ENCODE measurements around the gene PLXDC1.

The PLXDC1 gene

DNA sequence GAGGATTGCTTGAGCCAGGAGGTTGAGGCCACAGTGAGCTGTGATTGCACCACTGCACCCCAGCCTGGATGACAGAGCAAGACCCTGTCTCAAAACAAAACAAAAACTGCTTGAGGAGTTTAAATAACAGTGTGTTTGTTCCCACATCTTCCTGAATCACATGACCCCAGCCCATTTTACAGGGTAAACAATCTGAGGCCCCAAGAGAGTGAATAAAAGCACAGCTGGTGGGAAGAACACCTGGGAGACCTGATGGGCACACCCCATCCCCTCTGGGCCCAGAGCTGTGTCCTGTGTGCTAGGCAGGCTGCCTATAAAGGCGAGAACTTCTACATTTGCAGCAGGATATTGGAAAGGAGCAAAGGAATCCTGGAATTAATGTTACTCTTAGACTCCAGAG, 69.6 kb downstream of the PLXDC1 start:
- H4K8ac ChIP-seq (ENCODE audit: low read depth, low read length): no peak overlapping the region
- H2BK120ac ChIP-seq (ENCODE audit: low read depth, low read length): no peak overlapping the region
- no peak overlapping the region for H2BK5ac ChIP-seq (ENCODE audit: low read length)
- H3K56ac ChIP-seq (ENCODE audit: low read length): no peak overlapping the region
- no peaks in the 10 kb centered on the region for H3K27me3 ChIP-seq (ENCODE audit: insufficient read depth, low read length, poor library complexity)
- no peak overlapping the region for H2BK15ac ChIP-seq (replicated peaks; ENCODE audit: low read depth)
- no peak overlapping the region for H3K9ac ChIP-seq (ENCODE audit: low read length)
- no peak overlapping the region for H3K27ac ChIP-seq (ENCODE audit: low read depth, low read length)
- no peak overlapping the region for H4K5ac ChIP-seq (ENCODE audit: low read length)
- H2AK5ac ChIP-seq (ENCODE audit: low read length): no peak overlapping the region
- no peak overlapping the region for H3K23ac ChIP-seq (ENCODE audit: low read length)
- no peaks in the 10 kb centered on the region for H3K4me1 ChIP-seq (ENCODE audit: control insufficient read depth, low read depth, low read length)
- no peaks in the 10 kb centered on the region for H3K36me3 ChIP-seq (ENCODE audit: control insufficient read depth, insufficient read depth, low read length)
- no peak overlapping the region for H3K4ac ChIP-seq (ENCODE audit: low read depth, low read length)
- H3K79me2 ChIP-seq (ENCODE audit: control insufficient read depth, insufficient read depth, low read length): no peaks in the 10 kb centered on the region
- no peaks in the 10 kb centered on the region for H3K79me1 ChIP-seq (ENCODE audit: low read length)
- DNase-seq: no peak
- WGBS (ENCODE audit: extremely low coverage, insufficient coverage, low lambda C conversion rate): no CpG with 5 or more reads among the region's 1 CpG
- no peak overlapping the region for H3K18ac ChIP-seq (ENCODE audit: low read length)
- H3K4me2 ChIP-seq (ENCODE audit: low read length): no peak overlapping the region
- H3K4me3 ChIP-seq (ENCODE audit: low read length): no peak overlapping the region

- Histone ChIP-seq H2BK15ac (replicated peaks; ENCODE audit: low read depth) (no peak overlapping the region), H3K4me2 (ENCODE audit: low read length) (no peak overlapping the region), H3K4ac (ENCODE audit: low read depth, low read length) (no peak overlapping the region), H2BK120ac (ENCODE audit: low read depth, low read length) (no peak overlapping the region), H4K8ac (ENCODE audit: low read depth, low read length) (no peak overlapping the region), H3K23ac (ENCODE audit: low read length) (no peak overlapping the region), H2BK5ac (ENCODE audit: low read length) (no peak overlapping the region), H3K18ac (ENCODE audit: low read length) (no peak overlapping the region), H3K79me1 (ENCODE audit: low read length) (no peaks in the 10 kb centered on the region), H2AK5ac (ENCODE audit: low read length) (no peak overlapping the region), H4K5ac (ENCODE audit: low read length) (no peak overlapping the region), H3K79me2 (ENCODE audit: control insufficient read depth, insufficient read depth, low read length) (no peaks in the 10 kb centered on the region), H3K4me1 (ENCODE audit: control insufficient read depth, low read depth, low read length) (no peaks in the 10 kb centered on the region), H3K4me3 (ENCODE audit: low read length) (no peak overlapping the region), H3K27me3 (ENCODE audit: insufficient read depth, low read length, poor library complexity) (no peaks in the 10 kb centered on the region), H3K27ac (ENCODE audit: low read depth, low read length) (no peak overlapping the region), H3K36me3 (ENCODE audit: control insufficient read depth, insufficient read depth, low read length) (no peaks in the 10 kb centered on the region), H3K56ac (ENCODE audit: low read length) (no peak overlapping the region), H3K9ac (ENCODE audit: low read length) (no peak overlapping the region)
- no peak for DNase-seq
- no CpG with 5 or more reads among the region's 6 CpGs for WGBS (ENCODE audit: extremely low coverage, insufficient coverage, low lambda C conversion rate)
Measured at GRCh38 chr17:39080421-39081078, 70.9 kb downstream of the PLXDC1 start.

DNA sequence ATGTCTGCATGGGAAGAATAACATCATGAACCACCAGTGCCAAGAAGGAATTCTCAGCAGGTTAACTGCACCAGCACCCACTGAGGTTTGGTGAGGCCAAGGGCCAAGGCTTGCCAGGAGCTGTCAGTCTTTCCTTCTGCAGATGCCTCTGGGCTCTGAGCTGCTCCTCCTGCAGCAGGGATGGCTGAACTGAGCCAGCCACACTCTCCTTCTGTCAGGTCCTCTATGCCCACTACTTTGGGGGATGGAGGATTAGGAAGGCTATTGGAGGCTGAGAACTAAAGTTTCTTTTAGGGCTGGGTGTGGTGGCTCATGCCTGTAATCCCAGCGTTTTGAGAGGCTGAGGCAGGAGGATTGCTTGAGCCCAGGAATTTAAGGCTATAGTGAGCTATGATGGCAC, 71.6 kb downstream of the PLXDC1 start:
- Histone ChIP-seq H3K4ac (ENCODE audit: low read depth, low read length) (no peak overlapping the region), H3K4me3 (ENCODE audit: low read length) (no peak overlapping the region), H2BK5ac (ENCODE audit: low read length) (no peak overlapping the region), H3K27ac (ENCODE audit: low read depth, low read length) (no peak overlapping the region), H3K4me1 (ENCODE audit: control insufficient read depth, low read depth, low read length) (no peaks in the 10 kb centered on the region), H3K23ac (ENCODE audit: low read length) (no peak overlapping the region), H2BK15ac (replicated peaks; ENCODE audit: low read depth) (no peak overlapping the region), H3K36me3 (ENCODE audit: control insufficient read depth, insufficient read depth, low read length) (no peaks in the 10 kb centered on the region), H4K5ac (ENCODE audit: low read length) (no peak overlapping the region), H2BK120ac (ENCODE audit: low read depth, low read length) (no peak overlapping the region), H3K79me2 (ENCODE audit: control insufficient read depth, insufficient read depth, low read length) (no peaks in the 10 kb centered on the region), H3K56ac (ENCODE audit: low read length) (no peak overlapping the region), H3K27me3 (ENCODE audit: insufficient read depth, low read length, poor library complexity) (no peaks in the 10 kb centered on the region), H3K18ac (ENCODE audit: low read length) (no peak overlapping the region), H4K8ac (ENCODE audit: low read depth, low read length) (no peak overlapping the region), H2AK5ac (ENCODE audit: low read length) (no peak overlapping the region), H3K9ac (ENCODE audit: low read length) (no peak overlapping the region), H3K79me1 (ENCODE audit: low read length) (no peaks in the 10 kb centered on the region), H3K4me2 (ENCODE audit: low read length) (no peak overlapping the region)
- DNase-seq: no peak
- no CpG with 5 or more reads among the region's 1 CpG for WGBS (ENCODE audit: extremely low coverage, insufficient coverage, low lambda C conversion rate)

- Histone ChIP-seq H3K18ac (ENCODE audit: low read length) (no peak overlapping the region), H3K79me1 (ENCODE audit: low read length) (no peaks in the 10 kb centered on the region), H3K4me2 (ENCODE audit: low read length) (no peak overlapping the region), H3K27ac (ENCODE audit: low read depth, low read length) (no peak overlapping the region), H3K56ac (ENCODE audit: low read length) (no peak overlapping the region), H4K8ac (ENCODE audit: low read depth, low read length) (no peak overlapping the region), H2BK5ac (ENCODE audit: low read length) (no peak overlapping the region), H4K5ac (ENCODE audit: low read length) (no peak overlapping the region), H3K23ac (ENCODE audit: low read length) (no peak overlapping the region), H3K27me3 (ENCODE audit: insufficient read depth, low read length, poor library complexity) (no peaks in the 10 kb centered on the region), H3K4me3 (ENCODE audit: low read length) (no peak overlapping the region), H3K4me1 (ENCODE audit: control insufficient read depth, low read depth, low read length) (no peaks in the 10 kb centered on the region), H2BK120ac (ENCODE audit: low read depth, low read length) (no peak overlapping the region), H2BK15ac (replicated peaks; ENCODE audit: low read depth) (no peak overlapping the region), H3K79me2 (ENCODE audit: control insufficient read depth, insufficient read depth, low read length) (no peaks in the 10 kb centered on the region), H3K9ac (ENCODE audit: low read length) (no peak overlapping the region), H3K36me3 (ENCODE audit: control insufficient read depth, insufficient read depth, low read length) (no peaks in the 10 kb centered on the region), H3K4ac (ENCODE audit: low read depth, low read length) (no peak overlapping the region), H2AK5ac (ENCODE audit: low read length) (no peak overlapping the region)
- DNase-seq: peak; percentile 45
- WGBS (ENCODE audit: extremely low coverage, insufficient coverage, low lambda C conversion rate): no CpG with 5 or more reads among the region's 5 CpGs
Measured at GRCh38 chr17:39077866-39078265, 73.6 kb downstream of the PLXDC1 start.

GRCh38 chr17:39077252-39077651, 74.2 kb downstream of the PLXDC1 start:
- Histone ChIP-seq H3K27me3 (ENCODE audit: insufficient read depth, low read length, poor library complexity) (no peaks in the 10 kb centered on the region), H3K79me2 (ENCODE audit: control insufficient read depth, insufficient read depth, low read length) (no peaks in the 10 kb centered on the region), H3K4me3 (ENCODE audit: low read length) (no peak overlapping the region), H2BK15ac (replicated peaks; ENCODE audit: low read depth) (no peak overlapping the region), H4K5ac (ENCODE audit: low read length) (no peak overlapping the region), H3K18ac (ENCODE audit: low read length) (no peak overlapping the region), H3K9ac (ENCODE audit: low read length) (no peak overlapping the region), H2BK120ac (ENCODE audit: low read depth, low read length) (no peak overlapping the region), H3K56ac (ENCODE audit: low read length) (no peak overlapping the region), H2AK5ac (ENCODE audit: low read length) (no peak overlapping the region), H2BK5ac (ENCODE audit: low read length) (no peak overlapping the region), H3K36me3 (ENCODE audit: control insufficient read depth, insufficient read depth, low read length) (no peaks in the 10 kb centered on the region), H3K79me1 (ENCODE audit: low read length) (no peaks in the 10 kb centered on the region), H3K4ac (ENCODE audit: low read depth, low read length) (no peak overlapping the region), H4K8ac (ENCODE audit: low read depth, low read length) (no peak overlapping the region), H3K4me2 (ENCODE audit: low read length) (no peak overlapping the region), H3K4me1 (ENCODE audit: control insufficient read depth, low read depth, low read length) (no peaks in the 10 kb centered on the region), H3K23ac (ENCODE audit: low read length) (no peak overlapping the region), H3K27ac (ENCODE audit: low read depth, low read length) (no peak overlapping the region)
- WGBS (ENCODE audit: extremely low coverage, insufficient coverage, low lambda C conversion rate): no CpG with 5 or more reads among the region's 4 CpGs
- no peak for DNase-seq

GRCh38 chr17:39074676-39075075, 76.8 kb downstream of the PLXDC1 start:
- H2AK5ac ChIP-seq (ENCODE audit: low read length): no peak overlapping the region
- no peak for DNase-seq
- no peak overlapping the region for H3K4me3 ChIP-seq (ENCODE audit: low read length)
- no peaks in the 10 kb centered on the region for H3K79me1 ChIP-seq (ENCODE audit: low read length)
- no peak overlapping the region for H2BK15ac ChIP-seq (replicated peaks; ENCODE audit: low read depth)
- no peak overlapping the region for H3K23ac ChIP-seq (ENCODE audit: low read length)
- H3K56ac ChIP-seq (ENCODE audit: low read length): no peak overlapping the region
- no peak overlapping the region for H3K27ac ChIP-seq (ENCODE audit: low read depth, low read length)
- H4K5ac ChIP-seq (ENCODE audit: low read length): no peak overlapping the region
- no peak overlapping the region for H3K9ac ChIP-seq (ENCODE audit: low read length)
- no peak overlapping the region for H2BK5ac ChIP-seq (ENCODE audit: low read length)
- H3K4me1 ChIP-seq (ENCODE audit: control insufficient read depth, low read depth, low read length): no peaks in the 10 kb centered on the region
- H3K4ac ChIP-seq (ENCODE audit: low read depth, low read length): no peak overlapping the region
- H3K27me3 ChIP-seq (ENCODE audit: insufficient read depth, low read length, poor library complexity): no peaks in the 10 kb centered on the region
- H4K8ac ChIP-seq (ENCODE audit: low read depth, low read length): no peak overlapping the region
- H3K36me3 ChIP-seq (ENCODE audit: control insufficient read depth, insufficient read depth, low read length): no peaks in the 10 kb centered on the region
- no CpG with 5 or more reads among the region's 2 CpGs for WGBS (ENCODE audit: extremely low coverage, insufficient coverage, low lambda C conversion rate)
- no peaks in the 10 kb centered on the region for H3K79me2 ChIP-seq (ENCODE audit: control insufficient read depth, insufficient read depth, low read length)
- H3K18ac ChIP-seq (ENCODE audit: low read length): no peak overlapping the region
- H2BK120ac ChIP-seq (ENCODE audit: low read depth, low read length): no peak overlapping the region
- H3K4me2 ChIP-seq (ENCODE audit: low read length): no peak overlapping the region
